Measurements from ENCODE around the gene TUBG2. TPM values are rescaled to one million over a fixed set of nuclear protein-coding genes. Genes with fewer than 3 reads are reported as not detected.
A peak's percentile ranks its signal among the peaks of the same experiment; 100 is the strongest.

TUBG2 gene
- total RNA-seq, 2 experiments from 2014 or later = 7.5 TPM

GRCh38 chr17:42675348-42675964 lies 16.4 kb downstream of the TUBG2 start:
- Mint-ChIP-seq H3K4me1 (ENCODE audit: low read depth) (peaks cover 42% of the 10 kb centered on the region), H3K27me3 (peaks cover 44% of the 10 kb centered on the region), H3K4me3 (no peak overlapping the region), H3K27ac (no peak overlapping the region), H3K36me3 (ENCODE audit: low read depth) (no peaks in the 10 kb centered on the region), H3K9me3 (no peaks in the 10 kb centered on the region)
- intact Hi-C loops (cut with micrococcal nuclease) = loop anchor here (5.0 kb wide), 1 partner anchor 98 kb away; the partner anchor contains the start of gene PSMC3IP
- DNase-seq (no peak), ATAC-seq (no peak)
- POLR2A ChIA-PET = interaction anchor here (0.7 to 1.2 kb wide), 4 partner anchors 16 to 985 kb away, joined by 3 to 5 read pairs (median 3); partner anchors contain the start of genes TUBG2 and VPS25
- TF ChIP-seq, protein P1, sequence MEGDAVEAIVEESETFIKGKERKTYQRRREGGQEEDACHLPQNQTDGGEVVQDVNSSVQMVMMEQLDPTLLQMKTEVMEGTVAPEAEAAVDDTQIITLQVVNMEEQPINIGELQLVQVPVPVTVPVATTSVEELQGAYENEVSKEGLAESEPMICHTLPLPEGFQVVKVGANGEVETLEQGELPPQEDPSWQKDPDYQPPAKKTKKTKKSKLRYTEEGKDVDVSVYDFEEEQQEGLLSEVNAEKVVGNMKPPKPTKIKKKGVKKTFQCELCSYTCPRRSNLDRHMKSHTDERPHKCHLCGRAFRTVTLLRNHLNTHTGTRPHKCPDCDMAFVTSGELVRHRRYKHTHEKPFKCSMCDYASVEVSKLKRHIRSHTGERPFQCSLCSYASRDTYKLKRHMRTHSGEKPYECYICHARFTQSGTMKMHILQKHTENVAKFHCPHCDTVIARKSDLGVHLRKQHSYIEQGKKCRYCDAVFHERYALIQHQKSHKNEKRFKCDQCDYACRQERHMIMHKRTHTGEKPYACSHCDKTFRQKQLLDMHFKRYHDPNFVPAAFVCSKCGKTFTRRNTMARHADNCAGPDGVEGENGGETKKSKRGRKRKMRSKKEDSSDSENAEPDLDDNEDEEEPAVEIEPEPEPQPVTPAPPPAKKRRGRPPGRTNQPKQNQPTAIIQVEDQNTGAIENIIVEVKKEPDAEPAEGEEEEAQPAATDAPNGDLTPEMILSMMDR (IDR thresholded peaks at IDR 0.05) = no peak
- CTCF ChIA-PET = interaction anchor here (2.5 kb wide), 1 partner anchor 97 kb away, joined by 17 read pairs; the partner anchor contains the start of gene PSMC3IP

DNA sequence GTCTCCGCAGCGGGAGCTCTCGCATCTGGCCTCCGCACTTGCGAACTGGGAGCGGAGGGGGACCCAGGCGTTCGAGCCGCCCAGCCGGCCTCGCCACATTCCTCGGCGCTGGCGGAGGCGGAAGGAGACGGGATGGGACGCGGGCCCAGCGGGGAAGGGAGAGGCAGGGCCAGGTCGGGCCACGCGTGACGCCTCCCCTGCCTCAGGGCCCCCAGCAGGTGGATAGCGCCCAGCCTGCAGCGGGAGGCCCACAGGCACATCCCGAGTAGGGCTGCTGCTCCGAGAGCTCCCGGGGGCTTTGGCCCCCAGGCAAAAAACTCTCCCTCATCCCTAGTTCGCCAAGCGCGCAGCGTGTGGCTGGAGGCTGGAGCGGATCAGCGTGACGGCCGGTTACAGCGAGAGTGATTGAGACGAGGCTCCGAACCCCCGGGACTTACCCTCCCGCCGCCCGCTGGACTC lies 16.9 kb downstream of the TUBG2 start:
- Mint-ChIP-seq H3K4me3 (peak overlapping the region; percentile 71), H3K27ac (no peak overlapping the region), H3K4me1 (ENCODE audit: low read depth) (peaks cover 40% of the 10 kb centered on the region), H3K9me3 (no peaks in the 10 kb centered on the region), H3K36me3 (ENCODE audit: low read depth) (no peaks in the 10 kb centered on the region), H3K27me3 (peaks cover 42% of the 10 kb centered on the region)
- CTCF ChIA-PET = interaction anchor here (2.5 kb wide), 1 partner anchor 98 kb away, joined by 17 read pairs; the partner anchor contains the start of gene PSMC3IP
- intact Hi-C loops (cut with micrococcal nuclease) = loop anchor here (5.0 kb wide), 1 partner anchor 99 kb away; the partner anchor contains the start of gene PSMC3IP
- TF ChIP-seq, protein P1 (IDR thresholded peaks at IDR 0.05) = no peak
- POLR2A ChIA-PET = interaction anchor here (0.7 to 1.4 kb wide), 8 partner anchors 17 to 986 kb away, joined by 3 to 5 read pairs (median 3); partner anchors contain the start of genes RETREG3, TUBG1, TUBG2 and VPS25
- DNase-seq (no peak), ATAC-seq (no peak)

- CTCF ChIA-PET = interaction anchor here (0.6 to 2.5 kb wide), 2 partner anchors 98 to 207 kb away, joined by 3 to 17 read pairs; partner anchors contain the start of gene PSMC3IP
- peaks cover 41% of the 10 kb centered on the region for H3K27me3 Mint-ChIP-seq
- intact Hi-C loops (cut with micrococcal nuclease) = loop anchor here (5.0 kb wide), 1 partner anchor 99 kb away; the partner anchor contains the start of gene PSMC3IP
- TF ChIP-seq, protein P1 (IDR thresholded peaks at IDR 0.05) = no peak
- no peaks in the 10 kb centered on the region for H3K9me3 Mint-ChIP-seq
- peak within 1 kb of the TSS; percentile 63 for H3K27ac Mint-ChIP-seq
- POLR2A ChIA-PET = interaction anchor here (0.7 to 1.4 kb wide), 9 partner anchors 17 to 986 kb away, joined by 3 to 5 read pairs (median 3); partner anchors contain the start of genes RETREG3, TUBG1, TUBG2 and VPS25
- H3K4me1 Mint-ChIP-seq (ENCODE audit: low read depth) = peaks cover 40% of the 10 kb centered on the region
- H3K36me3 Mint-ChIP-seq (ENCODE audit: low read depth) = no peaks in the 10 kb centered on the region
- DNase-seq = no peak
- peak within 1 kb of the TSS; percentile 71 for H3K4me3 Mint-ChIP-seq
- ATAC-seq = no peak
Measured at GRCh38 chr17:42676424-42677011, 17.4 kb downstream of the TUBG2 start, which contains the start of gene PLEKHH3. Gene PLEKHH3, minus strand, starts transcription at chr17:42676994. Its CDS starts 431 bp downstream, at chr17:42676563.

- ATAC-seq (peak; percentile 83), DNase-seq (peak; percentile 100)
- POLR2A ChIA-PET = interaction anchor here (0.6 to 1.4 kb wide), 8 partner anchors 27 to 639 kb away, joined by 3 to 5 read pairs (median 4); partner anchors contain the start of gene STAT5A
- TF ChIP-seq, protein P1 (IDR thresholded peaks at IDR 0.05) = no peak
- H3K4me3 Mint-ChIP-seq = peak overlapping the region; percentile 71
- peak overlapping the region; percentile 52 for H3K27ac Mint-ChIP-seq
- no peaks in the 10 kb centered on the region for H3K36me3 Mint-ChIP-seq (ENCODE audit: low read depth)
- no peaks in the 10 kb centered on the region for H3K9me3 Mint-ChIP-seq
- H3K4me1 Mint-ChIP-seq (ENCODE audit: low read depth) = peaks cover 45% of the 10 kb centered on the region
- intact Hi-C loops (cut with micrococcal nuclease) = loop anchor here (5.0 kb wide), 1 partner anchor 100 kb away; the partner anchor contains the start of gene PSMC3IP
- CTCF ChIA-PET = interaction anchor here (0.6 to 2.5 kb wide), 3 partner anchors 13 to 208 kb away, joined by 3 to 17 read pairs (median 3); partner anchors contain the start of gene PSMC3IP
- peaks cover 42% of the 10 kb centered on the region for H3K27me3 Mint-ChIP-seq
Measured at GRCh38 chr17:42677012-42677857, 18.2 kb downstream of the TUBG2 start.

All from activated CD8-positive, alpha-beta T cell treated with anti-CD3 and anti-CD28 coated beads for 36 hours (primary cell).